HepG2 (cell line): ENCODE measurements around the gene VKORC1. TPM values are rescaled to one million over a fixed set of nuclear protein-coding genes. Genes with fewer than 3 reads are reported as not detected.

Experiments
- CREB1 ChIP-seq, 2 experiments: fragments of 450-650 bp in 1 of 2; IDR thresholded peaks; 2 replicates each; pipeline ENCODE4 v1.6.1; 2016 to 2017; ENCODE audit warnings: control low read depth in 1 of 2, mild to moderate bottlenecking in 1 of 2, missing compliant biosample characterization in 1 of 2, missing genetic modification characterization in 1 of 2
- GABPB1 ChIP-seq: IDR thresholded peaks from 2 replicates; pipeline ENCODE4 v1.6.1; 2016; ENCODE audit warnings: mild to moderate bottlenecking, missing genetic modification reagents, moderate library complexity, missing compliant biosample characterization
- GMEB2 ChIP-seq: IDR thresholded peaks from 2 replicates; pipeline ENCODE4 v1.6.1; 2016; ENCODE audit warnings: missing biosample characterization, missing genetic modification reagents, low read depth
- KMT2B ChIP-seq: IDR thresholded peaks from 2 replicates; pipeline ENCODE4 v1.6.1; 2016; ENCODE audit warnings: missing genetic modification reagents, missing compliant biosample characterization
- NFAT5 ChIP-seq: sonication (generic); formaldehyde crosslinking; IDR thresholded peaks from 2 replicates; pipeline ENCODE4 v1.4.0; 2020; ENCODE audit warnings: missing genetic modification reagents
- ONECUT2 ChIP-seq: sonication (generic); formaldehyde crosslinking; IDR thresholded peaks from 2 replicates; pipeline ENCODE4 v1.4.0; 2020; ENCODE audit warnings: missing genetic modification reagents
- RFXANK ChIP-seq: IDR thresholded peaks from 2 replicates; pipeline ENCODE4 v1.6.1; 2016
- SUZ12 ChIP-seq: fragments of 150-350 bp; IDR thresholded peaks from 2 replicates; pipeline ENCODE4 v1.6.1; 2014; ENCODE audit warnings: low read depth, low read length
- TFDP1 ChIP-seq: IDR thresholded peaks from 2 replicates; pipeline ENCODE4 v1.6.1; 2016; ENCODE audit warnings: missing compliant biosample characterization, missing genetic modification reagents, borderline replicate concordance
- THAP11 ChIP-seq: IDR thresholded peaks from 2 replicates; pipeline ENCODE4 v1.6.1; 2016; ENCODE audit warnings: missing biosample characterization, missing genetic modification reagents
- ZMYM4 ChIP-seq: sonication (generic); formaldehyde crosslinking; IDR thresholded peaks from 2 replicates; pipeline ENCODE4 v1.8.1; 2023; ENCODE audit warnings: mild to moderate bottlenecking, missing genetic modification reagents
- ZNF224 ChIP-seq: sonication (generic); formaldehyde crosslinking; IDR thresholded peaks from 2 replicates; pipeline ENCODE4 v1.5.0; 2020; ENCODE audit warnings: mild to moderate bottlenecking, missing genetic modification reagents
- ZNF232 ChIP-seq: sonication (generic); formaldehyde crosslinking; IDR thresholded peaks from 2 replicates; pipeline ENCODE4 v1.4.0; 2020; ENCODE audit warnings: missing genetic modification reagents, borderline replicate concordance
- ZNF317 ChIP-seq: sonication (generic); formaldehyde crosslinking; IDR thresholded peaks from 2 replicates; pipeline ENCODE4 v1.5.0; 2020; ENCODE audit warnings: mild to moderate bottlenecking, missing genetic modification reagents
- ZNF614 ChIP-seq: IDR thresholded peaks from 2 replicates; pipeline ENCODE4 v1.6.1; 2018; ENCODE audit warnings: missing biosample characterization, missing genetic modification reagents, inconsistent platforms, borderline replicate concordance
- ZNF749 ChIP-seq: sonication (generic); formaldehyde crosslinking; IDR thresholded peaks from 2 replicates; pipeline ENCODE4 v1.8.0; 2022; ENCODE audit warnings: mild to moderate bottlenecking, missing genetic modification reagents, moderate library complexity, borderline replicate concordance
- ZNF788 ChIP-seq: sonication (generic); formaldehyde crosslinking; IDR thresholded peaks from 2 replicates; pipeline ENCODE4 v1.5.0; 2020; ENCODE audit warnings: mild to moderate bottlenecking, missing genetic modification reagents, borderline replicate concordance
- polyA plus RNA-seq, 8 experiments: library from polyadenylated mRNA; depleted of rRNA in 3 of 8; stranded (reverse) in 7 of 8; unstranded in 1 of 8; fragments of >200 nt; fragmentation: Illumina TruSeq in 4 of 8; extraction: Trizol in 4 of 8; gene quantifications; 2 replicates each; pipeline versions ENCODE4 v1.2.1 to v1.2.3, GENCODE V29; 2011 to 2016; ENCODE audit warnings: low read depth in 4 of 8, missing spikeins in 1 of 8, mixed read lengths in 1 of 8; ENCODE audit not compliant: insufficient read depth in 1 of 8
- total RNA-seq, 5 experiments: library from RNA; depleted of rRNA; stranded (reverse); fragments of >200 nt; fragmentation: Illumina TruSeq; extraction: Trizol; gene quantifications; 2 replicates each; pipeline ENCODE4 v1.2.3, GENCODE V29; 2016; ENCODE audit warnings: low read depth in 1 of 5
- TF ChIP-seq, protein P1 (sequence below): sonication (generic); formaldehyde crosslinking; IDR thresholded peaks from 2 replicates; pipeline ENCODE4 v1.5.0; 2020; ENCODE audit warnings: mild to moderate bottlenecking, missing genetic modification reagents

Gene VKORC1
- total and polyA plus RNA-seq, 2 of the 13 experiments (the other 11 are each of a cell fraction or from before 2014, with no cell fraction given), result 141 to 615 TPM

- TF ChIP-seq GMEB2 (CRISPR knock-in tag), result peak; percentile 92
- TF ChIP-seq SUZ12, result peak; percentile 69
- 0 out of 2 replicates have a peak, but pooled peaks have one; percentile 39 for TF ChIP-seq ONECUT2
- TF ChIP-seq ZNF317 (CRISPR knock-in tag), result peak; percentile 7; the same call in 1 of the 2 replicates
- TF ChIP-seq ZNF232 (CRISPR knock-in tag), result peak; percentile 44; the same call in 1 of the 2 replicates
- TF ChIP-seq KMT2B (CRISPR knock-in tag), result peak; percentile 52; the same call in 1 of the 2 replicates
- TF ChIP-seq, protein P1, sequence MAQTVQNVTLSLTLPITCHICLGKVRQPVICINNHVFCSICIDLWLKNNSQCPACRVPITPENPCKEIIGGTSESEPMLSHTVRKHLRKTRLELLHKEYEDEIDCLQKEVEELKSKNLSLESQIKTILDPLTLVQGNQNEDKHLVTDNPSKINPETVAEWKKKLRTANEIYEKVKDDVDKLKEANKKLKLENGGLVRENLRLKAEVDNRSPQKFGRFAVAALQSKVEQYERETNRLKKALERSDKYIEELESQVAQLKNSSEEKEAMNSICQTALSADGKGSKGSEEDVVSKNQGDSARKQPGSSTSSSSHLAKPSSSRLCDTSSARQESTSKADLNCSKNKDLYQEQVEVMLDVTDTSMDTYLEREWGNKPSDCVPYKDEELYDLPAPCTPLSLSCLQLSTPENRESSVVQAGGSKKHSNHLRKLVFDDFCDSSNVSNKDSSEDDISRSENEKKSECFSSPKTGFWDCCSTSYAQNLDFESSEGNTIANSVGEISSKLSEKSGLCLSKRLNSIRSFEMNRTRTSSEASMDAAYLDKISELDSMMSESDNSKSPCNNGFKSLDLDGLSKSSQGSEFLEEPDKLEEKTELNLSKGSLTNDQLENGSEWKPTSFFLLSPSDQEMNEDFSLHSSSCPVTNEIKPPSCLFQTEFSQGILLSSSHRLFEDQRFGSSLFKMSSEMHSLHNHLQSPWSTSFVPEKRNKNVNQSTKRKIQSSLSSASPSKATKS (CRISPR knock-in tag), result no peak
- TF ChIP-seq RFXANK, result no peak
- TF ChIP-seq ZNF788, result peak; percentile 73; the same call in 1 of the 2 replicates
- peak; percentile 69; the same call in 1 of the 2 replicates for TF ChIP-seq ZNF614 (CRISPR knock-in tag)
- TF ChIP-seq TFDP1 (CRISPR knock-in tag), result peak; percentile 79
- TF ChIP-seq ZNF749 (CRISPR knock-in tag), result peak; percentile 79
- peak; percentile 87; the same call in 1 of the 2 replicates for TF ChIP-seq ZNF224
- peak; percentile 94 for TF ChIP-seq GABPB1 (CRISPR knock-in tag)
- TF ChIP-seq CREB1 (IDR thresholded peaks at IDR 0.05), result peak; percentile 85
- TF ChIP-seq CREB1 (CRISPR knock-in tag; IDR thresholded peaks at IDR 0.05), result peak; percentile 92
- no peak for TF ChIP-seq ZMYM4 (CRISPR knock-in tag)
- peak; percentile 100 for TF ChIP-seq THAP11
- TF ChIP-seq NFAT5 (CRISPR knock-in tag), result no peak
Measured at GRCh38 chr16:31108035-31108793, 13.6 kb upstream of the VKORC1 start, which contains the start of gene BCKDK (continued).
